Measurements from ENCODE around the gene TARS1.

DNA sequence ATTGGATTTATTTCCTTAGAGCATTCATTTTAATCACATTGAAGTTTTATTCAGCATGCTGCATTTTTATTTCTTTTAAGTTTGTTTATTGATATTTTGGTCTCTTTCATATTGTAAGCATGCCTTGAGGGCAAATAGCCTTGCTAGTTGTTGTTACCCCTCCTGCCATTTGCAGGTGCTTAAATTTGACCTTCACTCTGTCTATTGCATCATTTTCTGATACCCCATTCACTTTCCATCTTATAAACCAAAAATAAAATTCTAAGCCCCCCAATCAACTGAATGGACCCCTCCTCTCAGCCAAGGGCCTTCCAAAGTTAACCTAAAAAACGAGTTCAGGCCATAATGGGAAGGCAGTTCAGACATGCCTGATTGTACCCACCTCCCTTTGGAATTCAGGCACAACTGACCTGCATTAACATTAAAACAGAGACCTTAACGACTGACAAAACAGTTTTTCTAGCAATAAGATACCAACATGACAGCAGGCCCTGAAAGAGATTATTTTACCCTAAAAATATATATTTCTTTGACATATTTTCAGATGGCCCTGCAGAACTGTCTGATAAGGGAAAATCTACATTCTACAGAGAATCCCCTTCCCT lies 32.1 kb downstream of the TARS1 start:
- TF ChIP-seq CEBPB (IDR thresholded peaks at IDR 0.05; ENCODE audit: low read depth, low read length) (peak; percentile 34; the same call in 1 of the 2 replicates), RCOR1 (IDR thresholded peaks at IDR 0.05; ENCODE audit: insufficient replicate concordance, low read length) (no peak), RFX5 (IDR thresholded peaks at IDR 0.05; ENCODE audit: low read depth, low read length) (no peak), MXI1 (IDR thresholded peaks at IDR 0.05; ENCODE audit: borderline replicate concordance, low read depth, low read length) (no peak), NFE2L2 (IDR thresholded peaks at IDR 0.05; ENCODE audit: low read depth, low read length) (no peak), POLR2A (IDR thresholded peaks at IDR 0.05; ENCODE audit: low read depth, low read length) (no peak), CHD1 (IDR thresholded peaks at IDR 0.05; ENCODE audit: low read depth, low read length) (no peak), MAZ (IDR thresholded peaks at IDR 0.05; ENCODE audit: borderline replicate concordance, low read depth, low read length) (no peak), FOS (IDR thresholded peaks at IDR 0.05; ENCODE audit: low read depth, low read length) (no peak)
- TF ChIP-seq, protein P1, sequence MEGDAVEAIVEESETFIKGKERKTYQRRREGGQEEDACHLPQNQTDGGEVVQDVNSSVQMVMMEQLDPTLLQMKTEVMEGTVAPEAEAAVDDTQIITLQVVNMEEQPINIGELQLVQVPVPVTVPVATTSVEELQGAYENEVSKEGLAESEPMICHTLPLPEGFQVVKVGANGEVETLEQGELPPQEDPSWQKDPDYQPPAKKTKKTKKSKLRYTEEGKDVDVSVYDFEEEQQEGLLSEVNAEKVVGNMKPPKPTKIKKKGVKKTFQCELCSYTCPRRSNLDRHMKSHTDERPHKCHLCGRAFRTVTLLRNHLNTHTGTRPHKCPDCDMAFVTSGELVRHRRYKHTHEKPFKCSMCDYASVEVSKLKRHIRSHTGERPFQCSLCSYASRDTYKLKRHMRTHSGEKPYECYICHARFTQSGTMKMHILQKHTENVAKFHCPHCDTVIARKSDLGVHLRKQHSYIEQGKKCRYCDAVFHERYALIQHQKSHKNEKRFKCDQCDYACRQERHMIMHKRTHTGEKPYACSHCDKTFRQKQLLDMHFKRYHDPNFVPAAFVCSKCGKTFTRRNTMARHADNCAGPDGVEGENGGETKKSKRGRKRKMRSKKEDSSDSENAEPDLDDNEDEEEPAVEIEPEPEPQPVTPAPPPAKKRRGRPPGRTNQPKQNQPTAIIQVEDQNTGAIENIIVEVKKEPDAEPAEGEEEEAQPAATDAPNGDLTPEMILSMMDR (conservative IDR thresholded peaks at IDR 0.05; ENCODE audit: low read depth, low read length) = no peak

All from IMR-90 (cell line).